CD4-positive, CD25-positive, alpha-beta regulatory T cell (primary cell): ENCODE data around the gene ATP5MK. TPM values are rescaled to one million over a fixed set of nuclear protein-coding genes. Genes with fewer than 3 reads are reported as not detected.
"Not testable (repeated sequence)": the region's sequence is repeated elsewhere in the genome, so short reads cannot be mapped to it uniquely, and the experiment has no call there.

Experiments used
- ATAC-seq, 2 donors: fragments of 150-1000 bp; cut with Tn5 transposase; one replicate each; pipeline ENCODE4 v1.10.0; 2021; ENCODE audit warnings: low read depth in 2 of 2, moderate number of reproducible peaks in 2 of 2, moderate library complexity in 1 of 2
- DNase-seq, 3 donors: peaks; one replicate each; pipeline versions ENCODE4 v3.0.0 to v3.0.0-alpha.2; 2012 to 2022; ENCODE audit warnings: mixed read lengths in 1 of 3
- H3K27ac ChIP-seq: one replicate; pipeline ENCODE4 v1.7.0; 2013; ENCODE audit warnings: mild to moderate bottlenecking, low read length; ENCODE audit not compliant: insufficient read depth, poor library complexity, severe bottlenecking
- H3K27me3 ChIP-seq: one replicate; pipeline ENCODE4 v1.7.0; 2013; ENCODE audit warnings: low read length; ENCODE audit not compliant: control insufficient read depth, insufficient read depth
- H3K36me3 ChIP-seq: one replicate; pipeline ENCODE4 v1.7.0; 2013; ENCODE audit warnings: mild to moderate bottlenecking, low read length, moderate library complexity; ENCODE audit not compliant: control insufficient read depth, insufficient read depth
- H3K4me1 ChIP-seq: 2 replicates; pipeline ENCODE4 v1.7.0; 2013; ENCODE audit warnings: mild to moderate bottlenecking, low read length; ENCODE audit not compliant: insufficient read depth, control insufficient read depth, poor library complexity, severe bottlenecking
- H3K4me3 ChIP-seq: one replicate; pipeline ENCODE4 v1.7.0; 2013; ENCODE audit warnings: low read depth, mild to moderate bottlenecking, low read length, moderate library complexity
- H3K9me3 ChIP-seq, 2 experiments: 1 replicate in 1 of 2; 2 replicates in 1 of 2; pipeline ENCODE4 v1.7.0; 2013; ENCODE audit warnings: low read length in 2 of 2, mild to moderate bottlenecking in 1 of 2, moderate library complexity in 1 of 2; ENCODE audit not compliant: control insufficient read depth in 2 of 2
- H3K27ac Mint-ChIP-seq, 3 donors: one replicate each; pipeline ENCODE4 v1.8.0; 2020 to 2022; ENCODE audit warnings: mild to moderate bottlenecking in 3 of 3, mixed read lengths in 3 of 3, moderate library complexity in 2 of 3
- H3K27me3 Mint-ChIP-seq: one replicate; pipeline ENCODE4 v1.8.0; 2022; ENCODE audit warnings: mild to moderate bottlenecking, mixed read lengths
- H3K36me3 Mint-ChIP-seq: one replicate; pipeline ENCODE4 v1.8.0; 2020; ENCODE audit warnings: mixed read lengths
- H3K4me1 Mint-ChIP-seq, 4 donors: one replicate each; pipeline ENCODE4 v1.8.0; 2020 to 2022; ENCODE audit warnings: mixed read lengths in 4 of 4, mild to moderate bottlenecking in 1 of 4
- H3K4me3 Mint-ChIP-seq, 4 donors: one replicate each; pipeline ENCODE4 v1.8.0; 2020 to 2022; ENCODE audit warnings: mild to moderate bottlenecking in 4 of 4, mixed read lengths in 4 of 4, moderate library complexity in 3 of 4
- H3K9me3 Mint-ChIP-seq, 7 donors: one replicate each; pipeline ENCODE4 v1.8.0; 2020 to 2022; ENCODE audit warnings: mixed read lengths in 7 of 7, mild to moderate bottlenecking in 3 of 7, moderate library complexity in 2 of 7
- polyA plus RNA-seq, 4 donors: library from polyadenylated mRNA; unstranded; fragments of 300-500 nt; fragmentation: Illumina TruSeq; gene quantifications; one replicate each; pipeline ENCODE4 v1.2.3, GENCODE V29; 2021
- total RNA-seq: library from RNA; stranded (reverse); gene quantifications from one replicate; pipeline ENCODE4 v1.2.3, GENCODE V29; 2022

The ATP5MK gene
- total and polyA plus RNA-seq, 5 donors from 2014 or later = 152 to 608 (median 509) TPM

GRCh38 chr10:103419101-103419500 lies 22.8 kb upstream of the ATP5MK start:
- Histone ChIP-seq H3K27ac (no peak overlapping the region), H3K9me3 (no peaks in the 10 kb centered on the region), H3K36me3 (peaks cover 87% of the 10 kb centered on the region), H3K4me3 (no peak overlapping the region), H3K4me1 (no peaks in the 10 kb centered on the region), H3K27me3 (no peaks in the 10 kb centered on the region)
- Mint-ChIP-seq H3K4me1 (peaks cover 0 to 6% (median 2%) of the 10 kb centered on the region in 4 donors), H3K36me3 (peaks cover 73% of the 10 kb centered on the region), H3K27me3 (no peaks in the 10 kb centered on the region), H3K27ac (no peak overlapping the region), H3K9me3 (no peaks in the 10 kb centered on the region), H3K4me3 (no peak overlapping the region)
- DNase-seq = no peak
- ATAC-seq = no peak

- peak overlapping the region in 1 of 3 donors; percentile 69 for H3K27ac Mint-ChIP-seq
- H3K9me3 Mint-ChIP-seq = no peaks in the 10 kb centered on the region
- no peak for ATAC-seq
- H3K36me3 Mint-ChIP-seq = peaks cover 70% of the 10 kb centered on the region
- no peak overlapping the region for H3K4me3 Mint-ChIP-seq
- H3K4me1 ChIP-seq = no peaks in the 10 kb centered on the region
- H3K27me3 ChIP-seq = no peaks in the 10 kb centered on the region
- no peak overlapping the region for H3K27ac ChIP-seq
- H3K27me3 Mint-ChIP-seq = no peaks in the 10 kb centered on the region
- DNase-seq = no peak
- H3K4me1 Mint-ChIP-seq = peaks cover 0 to 6% (median 1%) of the 10 kb centered on the region in 4 donors
- no peaks in the 10 kb centered on the region for H3K9me3 ChIP-seq
- peaks cover 87% of the 10 kb centered on the region for H3K36me3 ChIP-seq
- no peak overlapping the region for H3K4me3 ChIP-seq
Measured at GRCh38 chr10:103417601-103418000, 21.3 kb upstream of the ATP5MK start.

- H3K4me3 Mint-ChIP-seq, ATAC-seq, H3K9me3 ChIP-seq, H3K27me3 Mint-ChIP-seq, H3K4me1 Mint-ChIP-seq, DNase-seq, H3K27me3 ChIP-seq, H3K4me3 ChIP-seq, H3K9me3 Mint-ChIP-seq, H3K4me1 ChIP-seq, H3K27ac ChIP-seq: not testable (repeated sequence)
- H3K36me3 ChIP-seq = peaks cover 87% of the 10 kb centered on the region
- Mint-ChIP-seq H3K36me3 (peaks cover 68% of the 10 kb centered on the region), H3K27ac (peak overlapping the region in 1 of 3 donors; percentile 18)
Measured at GRCh38 chr10:103417148-103417469, 20.8 kb upstream of the ATP5MK start.

- Histone ChIP-seq H3K27ac (no peak overlapping the region), H3K4me1 (no peaks in the 10 kb centered on the region), H3K4me3 (no peak overlapping the region), H3K36me3 (peaks cover 92% of the 10 kb centered on the region), H3K27me3 (no peaks in the 10 kb centered on the region), H3K9me3 (no peaks in the 10 kb centered on the region)
- peaks cover 0 to 6% (median 1%) of the 10 kb centered on the region in 4 donors for H3K4me1 Mint-ChIP-seq
- peak in 1 of 2 donors; percentile 46 for ATAC-seq
- peak; percentile 46 to 82 (median 67) for DNase-seq
- no peaks in the 10 kb centered on the region for H3K27me3 Mint-ChIP-seq
- H3K4me3 Mint-ChIP-seq = no peak overlapping the region
- H3K27ac Mint-ChIP-seq = peak overlapping the region in 2 of 3 donors; percentile 4 to 18
- no peaks in the 10 kb centered on the region for H3K9me3 Mint-ChIP-seq
- H3K36me3 Mint-ChIP-seq = peaks cover 69% of the 10 kb centered on the region
Measured at GRCh38 chr10:103416436-103417147, 20.3 kb upstream of the ATP5MK start.

GRCh38 chr10:103415581-103415980 lies 19.3 kb upstream of the ATP5MK start:
- H3K4me3 Mint-ChIP-seq = no peak overlapping the region
- H3K27ac ChIP-seq = no peak overlapping the region
- peaks cover 0 to 6% (median 1%) of the 10 kb centered on the region in 4 donors for H3K4me1 Mint-ChIP-seq
- H3K4me3 ChIP-seq = no peak overlapping the region
- H3K9me3 ChIP-seq = no peaks in the 10 kb centered on the region
- DNase-seq (no peak), ATAC-seq (no peak)
- H3K27me3 ChIP-seq = no peaks in the 10 kb centered on the region
- H3K4me1 ChIP-seq = no peaks in the 10 kb centered on the region
- peaks cover 91% of the 10 kb centered on the region for H3K36me3 ChIP-seq
- H3K9me3 Mint-ChIP-seq = no peaks in the 10 kb centered on the region
- no peaks in the 10 kb centered on the region for H3K27me3 Mint-ChIP-seq
- peaks cover 68% of the 10 kb centered on the region for H3K36me3 Mint-ChIP-seq
- peak overlapping the region in 1 of 3 donors; percentile 13 for H3K27ac Mint-ChIP-seq

GRCh38 chr10:103413564-103413963 lies 17.3 kb upstream of the ATP5MK start:
- DNase-seq = no peak
- Mint-ChIP-seq H3K27ac (no peak overlapping the region), H3K4me3 (no peak overlapping the region), H3K4me1 (peaks cover 0 to 6% (median 1%) of the 10 kb centered on the region in 4 donors), H3K9me3 (no peaks in the 10 kb centered on the region), H3K27me3 (no peaks in the 10 kb centered on the region), H3K36me3 (peaks cover 63% of the 10 kb centered on the region)
- Histone ChIP-seq H3K4me3 (no peak overlapping the region), H3K27me3 (no peaks in the 10 kb centered on the region), H3K4me1 (no peaks in the 10 kb centered on the region), H3K9me3 (no peaks in the 10 kb centered on the region), H3K27ac (no peak overlapping the region), H3K36me3 (peaks cover 86% of the 10 kb centered on the region)
- ATAC-seq = no peak

GRCh38 chr10:103397191-103397825 lies 1.0 kb upstream of the ATP5MK start:
- Histone ChIP-seq H3K27me3 (no peaks in the 10 kb centered on the region), H3K4me3 (peak overlapping the region; percentile 93), H3K27ac (peak overlapping the region; percentile 78), H3K36me3 (peaks cover 29% of the 10 kb centered on the region), H3K9me3 (no peaks in the 10 kb centered on the region), H3K4me1 (peaks cover 34% of the 10 kb centered on the region)
- Mint-ChIP-seq H3K4me3 (peak overlapping the region; percentile 94 to 99 (median 98)), H3K4me1 (peaks cover 23 to 63% (median 53%) of the 10 kb centered on the region in 4 donors), H3K36me3 (peaks cover 11% of the 10 kb centered on the region), H3K9me3 (no peaks in the 10 kb centered on the region), H3K27me3 (no peaks in the 10 kb centered on the region), H3K27ac (peak overlapping the region; percentile 79 to 98 (median 94))
- DNase-seq (no peak), ATAC-seq (no peak)

GRCh38 chr10:103396789-103397087 lies 463 bp upstream of the ATP5MK start:
- no peaks in the 10 kb centered on the region for H3K9me3 ChIP-seq
- Mint-ChIP-seq H3K9me3 (no peaks in the 10 kb centered on the region), H3K27ac (peak overlapping the region; percentile 79 to 98 (median 94)), H3K4me3 (peak overlapping the region; percentile 94 to 99 (median 98)), H3K4me1 (peaks cover 23 to 63% (median 52%) of the 10 kb centered on the region in 4 donors), H3K27me3 (no peaks in the 10 kb centered on the region), H3K36me3 (peaks cover 11% of the 10 kb centered on the region)
- peaks cover 30% of the 10 kb centered on the region for H3K36me3 ChIP-seq
- peak overlapping the region; percentile 93 for H3K4me3 ChIP-seq
- H3K4me1 ChIP-seq = peaks cover 34% of the 10 kb centered on the region
- ATAC-seq (no peak), DNase-seq (peak in 1 of 3 donors; percentile 22)
- no peaks in the 10 kb centered on the region for H3K27me3 ChIP-seq
- H3K27ac ChIP-seq = peak overlapping the region; percentile 78
